ENCODE measurements around the gene CYP2C19. TPM values are rescaled to one million over a fixed set of nuclear protein-coding genes. Genes with fewer than 3 reads are reported as not detected.

CYP2C19 gene
- total and polyA plus RNA-seq, 9 of the 15 experiments (the other 6 are each of a cell fraction or from before 2014, with no cell fraction given) = not detected

DNA sequence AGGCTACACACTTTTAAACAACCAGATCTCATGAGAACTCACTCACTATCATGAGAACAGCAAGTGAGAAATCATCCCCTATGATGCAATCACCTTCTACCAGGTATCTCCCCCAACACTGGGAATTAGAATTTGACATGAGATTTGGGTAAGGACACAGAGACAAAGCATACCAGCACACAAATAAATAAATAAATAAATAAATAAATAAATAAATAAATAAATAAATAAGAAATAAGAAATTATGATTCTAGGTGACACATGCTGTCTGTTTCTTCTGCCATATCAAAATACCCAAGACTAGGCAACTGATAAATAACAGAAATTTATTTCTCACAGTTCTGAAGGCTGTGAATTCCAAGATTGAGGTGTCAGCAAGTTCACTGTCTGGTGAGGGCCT, 88.8 kb downstream of the CYP2C19 start (continued):
- TF ChIP-seq, protein P1, sequence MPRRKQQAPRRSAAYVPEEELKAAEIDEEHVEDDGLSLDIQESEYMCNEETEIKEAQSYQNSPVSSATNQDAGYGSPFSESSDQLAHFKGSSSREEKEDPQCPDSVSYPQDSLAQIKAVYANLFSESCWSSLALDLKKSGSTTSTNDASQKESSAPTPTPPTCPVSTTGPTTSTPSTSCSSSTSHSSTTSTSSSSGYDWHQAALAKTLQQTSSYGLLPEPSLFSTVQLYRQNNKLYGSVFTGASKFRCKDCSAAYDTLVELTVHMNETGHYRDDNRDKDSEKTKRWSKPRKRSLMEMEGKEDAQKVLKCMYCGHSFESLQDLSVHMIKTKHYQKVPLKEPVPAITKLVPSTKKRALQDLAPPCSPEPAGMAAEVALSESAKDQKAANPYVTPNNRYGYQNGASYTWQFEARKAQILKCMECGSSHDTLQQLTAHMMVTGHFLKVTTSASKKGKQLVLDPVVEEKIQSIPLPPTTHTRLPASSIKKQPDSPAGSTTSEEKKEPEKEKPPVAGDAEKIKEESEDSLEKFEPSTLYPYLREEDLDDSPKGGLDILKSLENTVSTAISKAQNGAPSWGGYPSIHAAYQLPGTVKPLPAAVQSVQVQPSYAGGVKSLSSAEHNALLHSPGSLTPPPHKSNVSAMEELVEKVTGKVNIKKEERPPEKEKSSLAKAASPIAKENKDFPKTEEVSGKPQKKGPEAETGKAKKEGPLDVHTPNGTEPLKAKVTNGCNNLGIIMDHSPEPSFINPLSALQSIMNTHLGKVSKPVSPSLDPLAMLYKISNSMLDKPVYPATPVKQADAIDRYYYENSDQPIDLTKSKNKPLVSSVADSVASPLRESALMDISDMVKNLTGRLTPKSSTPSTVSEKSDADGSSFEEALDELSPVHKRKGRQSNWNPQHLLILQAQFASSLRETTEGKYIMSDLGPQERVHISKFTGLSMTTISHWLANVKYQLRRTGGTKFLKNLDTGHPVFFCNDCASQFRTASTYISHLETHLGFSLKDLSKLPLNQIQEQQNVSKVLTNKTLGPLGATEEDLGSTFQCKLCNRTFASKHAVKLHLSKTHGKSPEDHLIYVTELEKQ (CRISPR knock-in tag; IDR thresholded peaks at IDR 0.05) = no peak
- TF ChIP-seq FOXP1 (CRISPR knock-in tag; IDR thresholded peaks at IDR 0.05) = no peak

DNA sequence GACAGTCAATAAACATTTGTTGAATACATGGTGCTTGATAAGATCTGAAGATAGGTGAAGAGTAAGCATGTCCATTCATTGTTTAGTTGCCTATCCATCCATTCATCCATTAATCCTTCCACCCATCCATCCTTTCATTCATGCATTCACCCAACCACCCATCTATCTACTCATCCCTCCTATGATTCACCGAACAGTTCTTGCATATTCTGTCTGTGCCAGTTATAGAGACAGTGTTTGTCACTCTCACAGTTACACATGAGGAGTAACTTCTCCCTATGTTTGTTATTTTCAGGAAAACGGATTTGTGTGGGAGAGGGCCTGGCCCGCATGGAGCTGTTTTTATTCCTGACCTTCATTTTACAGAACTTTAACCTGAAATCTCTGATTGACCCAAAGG, 90.0 kb downstream of the CYP2C19 start:
- ATAC-seq (no peak), DNase-seq (ENCODE audit: extremely low read depth in 1 of 4, low spot score in 3 of 4) (no peak), FAIRE-seq (no peak)
- ChIA-PET POLR2A (no interaction called here), CTCF (ENCODE audit: low intra/inter-chr PET ratio) (no interaction called here)
- no peaks in the 10 kb centered on the region for H3K9me3 ChIP-seq (replicated peaks; ENCODE audit: control insufficient read depth, insufficient read depth, low read depth, low read length)
- no peak overlapping the region for H3K4me3 ChIP-seq
- no peak overlapping the region for H3K9ac ChIP-seq (ENCODE audit: insufficient read depth in 1 of 2, low read depth in 2 of 2, low read length in 2 of 2)
- H3K27ac ChIP-seq (ENCODE audit: extremely low read depth, low read depth, low read length) = no peak overlapping the region
- 0% methylated on average over 3 of the region's 3 CpGs for WGBS (ENCODE audit: insufficient coverage, low coverage, missing lambda C conversion rate)
- H2AFZ ChIP-seq (ENCODE audit: low read depth, low read length) = no peak overlapping the region
- H3K4me2 ChIP-seq (ENCODE audit: insufficient read depth, low read length) = no peak overlapping the region
- H3K4me1 ChIP-seq (replicated peaks in 1 of 2; ENCODE audit: control insufficient read depth in 2 of 2, insufficient read depth in 2 of 2, low read length in 2 of 2) = no peaks in the 10 kb centered on the region
- no TSS peak for BruUV-seq (replicated peaks)
- no peaks in the 10 kb centered on the region for H3K79me2 ChIP-seq (ENCODE audit: control insufficient read depth, insufficient read depth, low read length)
- no peaks in the 10 kb centered on the region for H3K9me1 ChIP-seq (ENCODE audit: control insufficient read depth, insufficient read depth, low read length)
- TF ChIP-seq ZNF217 (CRISPR knock-in tag; IDR thresholded peaks at IDR 0.05) = no peak
- TF ChIP-seq ZNF695 (CRISPR knock-in tag; IDR thresholded peaks at IDR 0.05) = no peak
- no peak for TF ChIP-seq DDX20 (tag; IDR thresholded peaks at IDR 0.05; ENCODE audit: low read depth)
- H3K36me3 ChIP-seq (ENCODE audit: control insufficient read depth, insufficient read depth, low read length) = no peaks in the 10 kb centered on the region
- in situ Hi-C loops (cut with MboI) (no loop called here), intact Hi-C loops (cut with micrococcal nuclease) (no loop called here)
- H3K27me3 ChIP-seq (ENCODE audit: control insufficient read depth in 2 of 2, insufficient read depth in 2 of 2, low read length in 2 of 2) = no peaks in the 10 kb centered on the region
- H4K20me1 ChIP-seq (replicated peaks; ENCODE audit: control insufficient read depth, insufficient read depth, low read length) = no peaks in the 10 kb centered on the region
